H1 (cell line): Measurements from ENCODE around the gene MYO5A. TPM values are rescaled to one million over a fixed set of nuclear protein-coding genes. Genes with fewer than 3 reads are reported as not detected.

Experiments used
- CTCF ChIA-PET: fragments of 300-600 bp; sonication (Branson Sonifier 250); formaldehyde crosslinking; loops from one replicate; lab custom pipeline; 2021; ENCODE audit not compliant: partially characterized antibody; lab: Charles Lee
- POLR2A ChIA-PET: fragments of 300-600 bp; sonication (Branson Sonifier 250); formaldehyde crosslinking; loops from one replicate; lab custom pipeline; 2021; ENCODE audit warnings: inconsistent platforms; ENCODE audit not compliant: partially characterized antibody; lab: Charles Lee
- DNase-seq, 2 experiments: peaks; one replicate each; pipeline versions ENCODE4 v3.0.0 to v3.0.0-alpha.2; 2010 to 2022; ENCODE audit warnings: low spot score in 2 of 2, low read depth in 1 of 2, mixed read lengths in 1 of 2
- FAIRE-seq: peaks from 2 replicates; lab custom pipeline; 2011; peaks lifted over from hg19 to GRCh38; lab: Jason Lieb, UNC
- H2AFZ ChIP-seq: 2 replicates; pipeline ENCODE4 v1.8.1; 2012; ENCODE audit warnings: low read length, inconsistent platforms
- H2AK5ac ChIP-seq: 2 replicates; pipeline ENCODE4 v1.6.1; 2013; ENCODE audit warnings: low read depth, low read length
- H2BK120ac ChIP-seq: replicated peaks from 2 replicates; pipeline ENCODE3; 2013; ENCODE audit warnings: low read depth, low read length, inconsistent platforms
- H2BK12ac ChIP-seq: 2 replicates; pipeline ENCODE4 v1.6.1; 2013; ENCODE audit warnings: low read depth, low read length
- H2BK15ac ChIP-seq: 2 replicates; pipeline ENCODE4 v1.6.1; 2013; ENCODE audit warnings: low read length
- H2BK20ac ChIP-seq: 2 replicates; pipeline ENCODE4 v1.6.1; 2013; ENCODE audit warnings: low read length
- H2BK5ac ChIP-seq: 2 replicates; pipeline ENCODE4 v1.6.1; 2013; ENCODE audit warnings: low read depth, low read length
- H3K14ac ChIP-seq: 2 replicates; pipeline ENCODE4 v1.6.1; 2013; ENCODE audit warnings: inconsistent platforms; ENCODE audit not compliant: insufficient read length
- H3K18ac ChIP-seq: 2 replicates; pipeline ENCODE4 v1.6.1; 2013; ENCODE audit warnings: low read length; ENCODE audit errors: extremely low read depth
- H3K23ac ChIP-seq: 2 replicates; pipeline ENCODE4 v1.6.1; 2013; ENCODE audit warnings: inconsistent platforms; ENCODE audit not compliant: insufficient read length
- H3K23me2 ChIP-seq: 2 replicates; pipeline ENCODE4 v1.6.1; 2013; ENCODE audit warnings: low read depth, low read length
- H3K27ac ChIP-seq: 2 replicates; pipeline ENCODE4 v1.6.1; 2011; ENCODE audit warnings: low read depth, low read length, inconsistent platforms
- H3K27me3 ChIP-seq, 4 experiments: replicated peaks in 1 of 4; 1 replicate in 1 of 4; 2 replicates in 3 of 4; pipeline versions ENCODE4 v1.6.1 to v1.8.1; 2011 to 2013; ENCODE audit warnings: low read length in 3 of 4, mild to moderate bottlenecking in 3 of 4, inconsistent platforms in 2 of 4, mixed read lengths in 2 of 4, moderate library complexity in 1 of 4; ENCODE audit not compliant: control insufficient read depth in 3 of 4, insufficient read depth in 3 of 4; ENCODE audit errors: extremely low read depth in 1 of 4
- H3K36me3 ChIP-seq, 4 experiments: 2 replicates each; pipeline versions ENCODE4 v1.6.1 to v1.8.1; 2011 to 2013; ENCODE audit warnings: mild to moderate bottlenecking in 4 of 4, low read length in 3 of 4, moderate library complexity in 2 of 4, control low read depth in 1 of 4, inconsistent platforms in 1 of 4; ENCODE audit not compliant: insufficient read depth in 4 of 4, control insufficient read depth in 2 of 4
- H3K4ac ChIP-seq: replicated peaks from 2 replicates; pipeline ENCODE3; 2013; ENCODE audit warnings: low read length, low read depth, mixed read lengths, inconsistent platforms; ENCODE audit not compliant: insufficient read length
- H3K4me1 ChIP-seq, 4 experiments: replicated peaks in 1 of 4; 1 replicate in 1 of 4; 2 replicates in 3 of 4; pipeline versions ENCODE4 v1.6.1 to v1.8.1; 2011 to 2013; ENCODE audit warnings: low read length in 3 of 4, inconsistent platforms in 2 of 4, mixed read lengths in 1 of 4; ENCODE audit not compliant: insufficient read depth in 4 of 4, control insufficient read depth in 3 of 4
- H3K4me2 ChIP-seq, 2 experiments: 2 replicates each; pipeline versions ENCODE4 v1.6.1 to v1.8.1; 2011 to 2013; ENCODE audit warnings: low read depth in 2 of 2, low read length in 2 of 2, control low read depth in 1 of 2, inconsistent platforms in 1 of 2, mild to moderate bottlenecking in 1 of 2; ENCODE audit not compliant: insufficient read depth in 1 of 2
- H3K4me3 ChIP-seq, 4 experiments: fragments of 200-600, 300-600 bp in 1 of 4; sonication (generic), shearing (Covaris generic), sonication (Bioruptor Twin) in 1 of 4; 2 replicates each; pipeline versions ENCODE4 v1.5.1 to v1.8.1; 2011 to 2016; ENCODE audit warnings: low read length in 4 of 4, low read depth in 3 of 4, control low read depth in 2 of 4, inconsistent platforms in 2 of 4, mild to moderate bottlenecking in 2 of 4, mixed read lengths in 1 of 4, moderate library complexity in 1 of 4; ENCODE audit not compliant: insufficient read depth in 2 of 4; ENCODE audit errors: extremely low read depth in 1 of 4
- H3K56ac ChIP-seq: replicated peaks from 2 replicates; pipeline ENCODE3; 2013; ENCODE audit warnings: low read depth, mild to moderate bottlenecking, mixed read lengths, low read length, inconsistent platforms; ENCODE audit not compliant: insufficient read length
- H3K79me1 ChIP-seq: 2 replicates; pipeline ENCODE4 v1.6.1; 2013; ENCODE audit warnings: low read depth, low read length, control low read depth
- H3K79me2 ChIP-seq, 2 experiments: 2 replicates each; pipeline versions ENCODE4 v1.6.1 to v1.8.1; 2012 to 2013; ENCODE audit warnings: low read length in 2 of 2, mild to moderate bottlenecking in 2 of 2, inconsistent platforms in 1 of 2; ENCODE audit not compliant: insufficient read depth in 2 of 2, control insufficient read depth in 1 of 2
- H3K9ac ChIP-seq, 4 experiments: replicated peaks in 1 of 4; 1 replicate in 1 of 4; 2 replicates in 3 of 4; pipeline versions ENCODE4 v1.6.1 to v1.8.1; 2011 to 2013; ENCODE audit warnings: low read depth in 3 of 4, low read length in 3 of 4, control low read depth in 2 of 4, mild to moderate bottlenecking in 2 of 4, moderate library complexity in 2 of 4, inconsistent platforms in 1 of 4; ENCODE audit errors: extremely low read depth in 1 of 4
- H3K9me3 ChIP-seq, 2 experiments: 2 replicates each; pipeline versions ENCODE4 v1.6.1 to v1.8.1; 2012 to 2013; ENCODE audit warnings: mild to moderate bottlenecking in 2 of 2, moderate library complexity in 2 of 2, control low read depth in 1 of 2, inconsistent platforms in 1 of 2, low read depth in 1 of 2, low read length in 1 of 2, mixed read lengths in 1 of 2; ENCODE audit not compliant: insufficient read depth in 2 of 2
- H4K20me1 ChIP-seq, 2 experiments: replicated peaks in 1 of 2; 2 replicates each; pipeline versions ENCODE3 to v1.8.1; 2011 to 2013; ENCODE audit warnings: inconsistent platforms in 2 of 2, low read length in 2 of 2, mild to moderate bottlenecking in 1 of 2; ENCODE audit not compliant: insufficient read depth in 2 of 2, control insufficient read depth in 1 of 2
- H4K5ac ChIP-seq: 2 replicates; pipeline ENCODE4 v1.6.1; 2013; ENCODE audit warnings: low read length, low read depth, mixed read lengths, inconsistent platforms; ENCODE audit not compliant: insufficient read length
- H4K8ac ChIP-seq: 2 replicates; pipeline ENCODE4 v1.8.0; 2013; ENCODE audit warnings: mild to moderate bottlenecking, moderate library complexity, low read length, inconsistent platforms; ENCODE audit not compliant: insufficient read depth; ENCODE audit errors: extremely low read depth
- H4K91ac ChIP-seq: replicated peaks from 2 replicates; pipeline ENCODE3; 2013; ENCODE audit warnings: low read length, mixed read lengths, inconsistent platforms; ENCODE audit not compliant: insufficient read length
- BACH1 ChIP-seq: IDR thresholded peaks from 2 replicates; pipeline ENCODE4 v1.6.1; 2012; ENCODE audit warnings: low read length, improper control_type of control experiment
- BCL11A ChIP-seq, 2 experiments: IDR thresholded peaks; one replicate each; pipeline ENCODE4 v1.6.1; 2011; ENCODE audit warnings: low read depth in 2 of 2, low read length in 2 of 2, mild to moderate bottlenecking in 2 of 2
- EGR1 ChIP-seq: IDR thresholded peaks from 2 replicates; pipeline ENCODE4 v1.6.1; 2011; ENCODE audit warnings: low read depth, low read length, borderline replicate concordance
- YY1 ChIP-seq: IDR thresholded peaks from 2 replicates; pipeline ENCODE4 v1.6.1; 2011; ENCODE audit warnings: low read depth, mild to moderate bottlenecking, low read length
- WGBS, 2 experiments: shearing (Covaris generic) in 1 of 2; methylation state at CpG; one replicate each; pipeline versions ENCODE4 v1.1.6 to v1.1.7; 2013 to 2015; ENCODE audit warnings: low lambda C conversion rate in 2 of 2, mixed read lengths in 2 of 2, inconsistent platforms in 1 of 2, low coverage in 1 of 2, missing lambda C conversion rate in 1 of 2; ENCODE audit not compliant: insufficient replicate concordance in 2 of 2, insufficient coverage in 1 of 2, insufficient read length in 1 of 2; ENCODE audit errors: extremely low coverage in 1 of 2, missing lambda C conversion rate in 1 of 2; 5-methylcytosine and 5-hydroxymethylcytosine counted together
- polyA plus RNA-seq, 7 experiments: library from polyadenylated mRNA; depleted of rRNA in 3 of 7; stranded (reverse) in 5 of 7; unstranded in 2 of 7; fragments of >200 nt in 5 of 7; fragments of 200-250 nt in 2 of 7; gene quantifications; 1 replicate in 5 of 7; 2 replicates in 1 of 7; 4 replicates in 1 of 7; pipeline versions ENCODE4 v1.2.1 to v1.2.3, GENCODE V29; 2011 to 2013; ENCODE audit warnings: missing spikeins in 2 of 7, mixed read lengths in 2 of 7
- total RNA-seq: library from RNA; stranded (reverse); fragmentation: NEBNext Ultra II Directional; extraction: Animal tissue kit (Norgen Biotek cat#: 25700); gene quantifications from 2 replicates; pipeline ENCODE4 v1.2.1, GENCODE V29; 2021

The MYO5A gene
- total and polyA plus RNA-seq, 2 of the 8 experiments (the other 6 are each of a cell fraction or from before 2014, with no cell fraction given), result 11.4 to 24.7 TPM

DNA sequence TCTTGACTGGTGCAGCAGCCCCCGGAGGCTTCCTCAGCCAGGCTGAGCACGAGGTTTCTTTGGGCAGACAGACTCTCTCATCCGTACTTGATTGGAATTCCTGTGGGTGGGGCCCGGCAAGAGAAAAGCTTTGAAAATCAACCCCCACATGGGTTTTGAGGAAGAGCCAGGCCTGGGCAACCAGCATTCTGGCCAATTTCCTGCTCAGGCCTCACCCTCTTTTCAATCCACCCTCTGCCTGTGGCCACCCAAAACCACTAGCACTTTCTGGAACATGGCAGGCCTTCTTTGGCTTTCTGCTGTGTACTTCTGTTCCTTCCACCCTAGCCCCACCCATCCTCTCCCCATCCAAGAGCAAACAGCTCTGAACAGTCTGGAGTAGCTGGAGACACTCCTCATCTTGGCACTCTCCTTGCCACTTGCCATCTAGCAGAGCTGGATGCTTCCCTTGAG is 239.0 kb downstream of the MYO5A start:
- DNase-seq, result peak in 1 of 2 experiments; percentile 44
- no peak overlapping the region for H3K23ac ChIP-seq
- POLR2A ChIA-PET, result interaction anchor here (0.7 to 2.2 kb wide), 4 partner anchors 9 to 420 kb away, joined by 3 to 8 read pairs (median 4); no protein-coding TSS in a partner anchor

More for the DNA sequence above, 239.0 kb downstream of the MYO5A start:
- Histone ChIP-seq H3K79me2 (peaks cover 0 to 26% of the 10 kb centered on the region in 2 experiments; a peak in 2 of 4 replicates), H3K79me1 (peaks cover 12% of the 10 kb centered on the region; the same call in 1 of the 2 replicates), H2BK5ac (no peak overlapping the region), H3K27ac (no peak overlapping the region), H3K23me2 (no peaks in the 10 kb centered on the region; the same call in 1 of the 2 replicates), H3K9me3 (peaks cover 4 to 8% of the 10 kb centered on the region in 2 experiments; a peak in 2 of 4 replicates), H4K20me1 (peaks cover 0 to 2% of the 10 kb centered on the region in 2 experiments), H2BK120ac (no peak overlapping the region), H4K91ac (no peak overlapping the region), H3K4me2 (no peak overlapping the region; a peak in 1 of 4 replicates), H2AFZ (no peak overlapping the region), H4K5ac (no peak overlapping the region), H3K9ac (no peak overlapping the region), H2BK12ac (0 out of 2 replicates have a peak overlapping the region, but pooled peaks have one; percentile 42), H3K14ac (no peak overlapping the region), H3K27me3 (no peaks in the 10 kb centered on the region), H2AK5ac (no peak overlapping the region), H4K8ac (no peak overlapping the region), H3K4me3 (no peak overlapping the region), H3K4ac (no peak overlapping the region), H3K4me1 (peaks cover 2 to 8% (median 3%) of the 10 kb centered on the region in 4 experiments; a peak in 3 of 7 replicates), H3K18ac (no peak overlapping the region), H2BK15ac (no peak overlapping the region), H2BK20ac (no peak overlapping the region)
- no peak for FAIRE-seq
- CTCF ChIA-PET, result interaction anchor here (0.6 to 1.7 kb wide), 5 partner anchors 8 to 219 kb away, joined by 3 to 12 read pairs (median 4); no protein-coding TSS in a partner anchor
- 68% methylated on average over 4 of the region's 4 CpGs; no CpG with 5 or more reads in 1 of the 2 experiments for WGBS, 2 experiments
- TF ChIP-seq BACH1 (no peak), BCL11A (IDR thresholded peaks at IDR 0.05; ENCODE audit: low read depth in 2 of 2, low read length in 2 of 2) (no peak), EGR1 (no peak), YY1 (no peak)
- TF ChIP-seq, all 59 proteins: peak for 0
- Histone ChIP-seq H3K36me3 (peaks cover 0 to 8% (median 3%) of the 10 kb centered on the region in 4 experiments; a peak in 4 of 8 replicates), H3K56ac (no peak overlapping the region)
